Activated CD8-positive, alpha-beta T cell treated with anti-CD3 and anti-CD28 coated beads, Interleukin-2, amount 10 ng/mL, durations not matched to agents 7 days and 5 days (primary cell): ENCODE results near the gene TFB1M. TPM values are rescaled to one million over a fixed set of nuclear protein-coding genes. Genes with fewer than 3 reads are reported as not detected.

ENCODE experiments used
- ATAC-seq: fragments of 150-1000 bp; cut with Tn5 transposase; one replicate; pipeline ENCODE4 v1.10.0; 2021; ENCODE audit warnings: moderate library complexity
- CTCF ChIA-PET: fragments of 350-600 bp; sonication (Branson Sonifier 250); formaldehyde crosslinking; loops from one replicate; lab custom pipeline; 2021; ENCODE audit warnings: antibody characterized with exemption; lab: Charles Lee
- POLR2A ChIA-PET: fragments of 350-600 bp; sonication (Branson Sonifier 250); formaldehyde crosslinking; loops from one replicate; lab custom pipeline; 2021; ENCODE audit warnings: antibody characterized with exemption; lab: Charles Lee
- DNase-seq: peaks from one replicate; pipeline ENCODE4 v3.0.0-alpha.2; 2020
- H3K27ac Mint-ChIP-seq: one replicate; pipeline ENCODE4 v1.8.0; 2021; ENCODE audit warnings: mild to moderate bottlenecking, mixed read lengths
- H3K27me3 Mint-ChIP-seq: one replicate; pipeline ENCODE4 v1.8.0; 2021; ENCODE audit warnings: low read depth, mixed read lengths
- H3K36me3 Mint-ChIP-seq: one replicate; pipeline ENCODE4 v1.8.0; 2021; ENCODE audit warnings: low read depth, mixed read lengths
- H3K4me1 Mint-ChIP-seq: one replicate; pipeline ENCODE4 v1.8.0; 2021; ENCODE audit warnings: low read depth, mixed read lengths
- H3K4me3 Mint-ChIP-seq: one replicate; pipeline ENCODE4 v1.8.0; 2021; ENCODE audit warnings: mild to moderate bottlenecking, mixed read lengths
- H3K9me3 Mint-ChIP-seq: one replicate; pipeline ENCODE4 v1.8.0; 2022; ENCODE audit warnings: mixed read lengths; ENCODE audit not compliant: insufficient read depth
- total RNA-seq, 2 experiments: library from RNA; stranded (reverse); gene quantifications; one replicate each; pipeline ENCODE4 v1.2.3, GENCODE V29; 2021

The TFB1M gene
- total RNA-seq, 2 experiments from 2014 or later: 34.9 to 35.1 TPM

GRCh38 chr6:155261111-155261900, 53.0 kb downstream of the TFB1M start:
- CTCF ChIA-PET: no interaction called here
- no peaks in the 10 kb centered on the region for H3K9me3 Mint-ChIP-seq
- ATAC-seq (no peak), DNase-seq (no peak)
- no peaks in the 10 kb centered on the region for H3K27me3 Mint-ChIP-seq
- no peak overlapping the region for H3K4me3 Mint-ChIP-seq
- no peak overlapping the region for H3K27ac Mint-ChIP-seq
- H3K36me3 Mint-ChIP-seq: peaks cover 12% of the 10 kb centered on the region
- POLR2A ChIA-PET: no interaction called here
- H3K4me1 Mint-ChIP-seq: no peaks in the 10 kb centered on the region

GRCh38 chr6:155260686-155261085, 53.6 kb downstream of the TFB1M start:
- DNase-seq (no peak), ATAC-seq (no peak)
- CTCF ChIA-PET: no interaction called here
- no peak overlapping the region for H3K27ac Mint-ChIP-seq
- H3K27me3 Mint-ChIP-seq: no peaks in the 10 kb centered on the region
- no peaks in the 10 kb centered on the region for H3K9me3 Mint-ChIP-seq
- H3K36me3 Mint-ChIP-seq: peaks cover 8% of the 10 kb centered on the region
- POLR2A ChIA-PET: no interaction called here
- no peaks in the 10 kb centered on the region for H3K4me1 Mint-ChIP-seq
- H3K4me3 Mint-ChIP-seq: no peak overlapping the region

- Mint-ChIP-seq H3K4me1 (no peaks in the 10 kb centered on the region), H3K27me3 (no peaks in the 10 kb centered on the region), H3K27ac (no peak overlapping the region), H3K4me3 (no peak overlapping the region), H3K9me3 (no peaks in the 10 kb centered on the region), H3K36me3 (peaks cover 11% of the 10 kb centered on the region)
- POLR2A ChIA-PET: no interaction called here
- DNase-seq (no peak), ATAC-seq (no peak)
- CTCF ChIA-PET: interaction anchor here (0.8 kb wide), 2 partner anchors 10 to 15 kb away, joined by 3 to 4 read pairs; no protein-coding TSS in a partner anchor
Measured at GRCh38 chr6:155259897-155260296, 54.4 kb downstream of the TFB1M start.

GRCh38 chr6:155259204-155259603, 55.1 kb downstream of the TFB1M start:
- no peak for ATAC-seq
- H3K4me3 Mint-ChIP-seq: no peak overlapping the region
- no peaks in the 10 kb centered on the region for H3K9me3 Mint-ChIP-seq
- H3K36me3 Mint-ChIP-seq: peaks cover 15% of the 10 kb centered on the region
- no peaks in the 10 kb centered on the region for H3K27me3 Mint-ChIP-seq
- POLR2A ChIA-PET: no interaction called here
- CTCF ChIA-PET: interaction anchor here (0.8 kb wide), 1 partner anchor 16 kb away, joined by 3 read pairs; no protein-coding TSS in a partner anchor
- DNase-seq: no peak
- no peak overlapping the region for H3K27ac Mint-ChIP-seq
- no peaks in the 10 kb centered on the region for H3K4me1 Mint-ChIP-seq

- ChIA-PET CTCF (interaction anchor here (1.3 kb wide), 2 partner anchors 10 to 31 kb away, joined by 3 to 4 read pairs; no protein-coding TSS in a partner anchor), POLR2A (no interaction called here)
- ATAC-seq: no peak
- Mint-ChIP-seq H3K9me3 (no peaks in the 10 kb centered on the region), H3K36me3 (peaks cover 22% of the 10 kb centered on the region), H3K27ac (no peak overlapping the region), H3K4me1 (no peaks in the 10 kb centered on the region), H3K4me3 (no peak overlapping the region), H3K27me3 (no peaks in the 10 kb centered on the region)
- no peak for DNase-seq
Measured at GRCh38 chr6:155257796-155258195, 56.5 kb downstream of the TFB1M start.

- POLR2A ChIA-PET: no interaction called here
- Mint-ChIP-seq H3K4me1 (no peaks in the 10 kb centered on the region), H3K9me3 (no peaks in the 10 kb centered on the region), H3K27me3 (no peaks in the 10 kb centered on the region), H3K4me3 (no peak overlapping the region), H3K36me3 (peaks cover 24% of the 10 kb centered on the region), H3K27ac (no peak overlapping the region)
- DNase-seq (no peak), ATAC-seq (no peak)
- CTCF ChIA-PET: interaction anchor here (0.6 to 1.6 kb wide), 2 partner anchors 11 to 81 kb away, joined by 3 to 5 read pairs; no protein-coding TSS in a partner anchor
Measured at GRCh38 chr6:155256122-155256795, 58.0 kb downstream of the TFB1M start.

GRCh38 chr6:155254139-155254538, 60.1 kb downstream of the TFB1M start:
- no peak for ATAC-seq
- H3K4me3 Mint-ChIP-seq: no peak overlapping the region

GRCh38 chr6:155253337-155253736, 60.9 kb downstream of the TFB1M start:
- Mint-ChIP-seq H3K4me1 (no peaks in the 10 kb centered on the region), H3K27ac (no peak overlapping the region), H3K36me3 (peaks cover 30% of the 10 kb centered on the region), H3K27me3 (no peaks in the 10 kb centered on the region), H3K9me3 (no peaks in the 10 kb centered on the region), H3K4me3 (no peak overlapping the region)
- CTCF ChIA-PET: no interaction called here
- POLR2A ChIA-PET: no interaction called here
- DNase-seq (no peak), ATAC-seq (no peak)

More at GRCh38 chr6:155254139-155254538, 60.1 kb downstream of the TFB1M start:
- Mint-ChIP-seq H3K4me1 (no peaks in the 10 kb centered on the region), H3K27ac (no peak overlapping the region), H3K36me3 (peaks cover 30% of the 10 kb centered on the region), H3K9me3 (no peaks in the 10 kb centered on the region), H3K27me3 (no peaks in the 10 kb centered on the region)
- ChIA-PET CTCF (no interaction called here), POLR2A (no interaction called here)
- DNase-seq: no peak

- peaks cover 27% of the 10 kb centered on the region for H3K36me3 Mint-ChIP-seq
- no peaks in the 10 kb centered on the region for H3K27me3 Mint-ChIP-seq
- no peaks in the 10 kb centered on the region for H3K4me1 Mint-ChIP-seq
- POLR2A ChIA-PET: no interaction called here
- H3K9me3 Mint-ChIP-seq: no peaks in the 10 kb centered on the region
- ATAC-seq (no peak), DNase-seq (no peak)
- H3K4me3 Mint-ChIP-seq: no peak overlapping the region
- CTCF ChIA-PET: no interaction called here
- H3K27ac Mint-ChIP-seq: no peak overlapping the region
Measured at GRCh38 chr6:155252581-155252980, 61.7 kb downstream of the TFB1M start.

GRCh38 chr6:155250701-155251381, 63.4 kb downstream of the TFB1M start:
- H3K4me1 Mint-ChIP-seq: no peaks in the 10 kb centered on the region
- H3K36me3 Mint-ChIP-seq: peaks cover 29% of the 10 kb centered on the region
- ATAC-seq (no peak), DNase-seq (no peak)
- no peak overlapping the region for H3K27ac Mint-ChIP-seq
- ChIA-PET CTCF (interaction anchor here (0.9 to 1.5 kb wide), 3 partner anchors 16 to 383 kb away, joined by 3 to 7 read pairs (median 3); no protein-coding TSS in a partner anchor), POLR2A (no interaction called here)
- H3K4me3 Mint-ChIP-seq: no peak overlapping the region
- H3K27me3 Mint-ChIP-seq: no peaks in the 10 kb centered on the region
- no peaks in the 10 kb centered on the region for H3K9me3 Mint-ChIP-seq

GRCh38 chr6:155248008-155249001, 66.0 kb downstream of the TFB1M start:
- POLR2A ChIA-PET: no interaction called here
- H3K27me3 Mint-ChIP-seq: no peaks in the 10 kb centered on the region
- H3K4me3 Mint-ChIP-seq: no peak overlapping the region
- H3K36me3 Mint-ChIP-seq: peaks cover 15% of the 10 kb centered on the region
- no peaks in the 10 kb centered on the region for H3K4me1 Mint-ChIP-seq
- CTCF ChIA-PET: interaction anchor here (0.8 to 3.0 kb wide), 7 partner anchors 19 to 573 kb away, joined by 3 to 20 read pairs (median 4); no protein-coding TSS in a partner anchor
- H3K27ac Mint-ChIP-seq: no peak overlapping the region
- peak; percentile 25 for DNase-seq
- no peaks in the 10 kb centered on the region for H3K9me3 Mint-ChIP-seq
- ATAC-seq: no peak
